ENCODE data around the gene MCM10. TPM values are rescaled to one million over a fixed set of nuclear protein-coding genes. Genes with fewer than 3 reads are reported as not detected.

MCM10 gene
- total RNA-seq, 1 donor from 2014 or later, result 78.5 TPM

GRCh38 chr10:13257621-13258140 lies 96.3 kb downstream of the MCM10 start:
- peaks cover 5% of the 10 kb centered on the region for H3K9me3 Mint-ChIP-seq
- intact Hi-C loops (cut with micrococcal nuclease), result no loop called here
- no peak overlapping the region for H3K4me3 Mint-ChIP-seq (ENCODE audit: low read depth)
- H3K4me1 Mint-ChIP-seq (ENCODE audit: low read depth), result peaks cover 4% of the 10 kb centered on the region
- H3K27ac Mint-ChIP-seq, result no peak overlapping the region
- no peaks in the 10 kb centered on the region for H3K36me3 Mint-ChIP-seq (ENCODE audit: low read depth)
- H3K27me3 Mint-ChIP-seq (ENCODE audit: low read depth), result peaks cover 16% of the 10 kb centered on the region
- no peak for DNase-seq (ENCODE audit: low spot score)

Other genes with a start within 250 kb of the MCM10 start
- gene CCDC3, start 159.8 kb upstream of the MCM10 start, total RNA-seq, result 0.09 and 0.11 TPM in 2 replicates
- 49.0 and 53.2 TPM in 2 replicates for gene OPTN, start 61.4 kb upstream of the MCM10 start, total RNA-seq
- not detected in 2 replicates for gene UCMA, start 72.8 kb downstream of the MCM10 start, total RNA-seq
- gene PHYH, start 138.5 kb downstream of the MCM10 start, total RNA-seq, result 18.0 and 20.0 TPM in 2 replicates
- gene SEPHS1, start 186.7 kb downstream of the MCM10 start, total RNA-seq, result 58.8 and 61.9 TPM in 2 replicates